Transverse colon (tissue), 4 donors: ENCODE results near the gene AFAP1L2.

ENCODE experiments used
- EP300 ChIP-seq: sonication (generic); formaldehyde crosslinking; IDR thresholded peaks from one replicate; pipeline ENCODE4 v1.6.1; 2017; ENCODE audit warnings: antibody characterized with exemption, low read depth
- POLR2A ChIP-seq: fragments of 450-650 bp; IDR thresholded peaks from one replicate; pipeline ENCODE4 v1.6.1; 2016; ENCODE audit warnings: antibody characterized with exemption, mild to moderate bottlenecking, moderate library complexity
- POLR2AphosphoS5 ChIP-seq, 3 donors: sonication (generic); formaldehyde crosslinking; IDR thresholded peaks; one replicate each; pipeline ENCODE4 v1.6.1; 2016; ENCODE audit warnings: antibody characterized with exemption in 3 of 3
- TF ChIP-seq, protein P1 (sequence below), 5 experiments: fragments of 200-600 bp in 3 of 5; fragments of 450-650 bp in 2 of 5; sonication (generic) in 3 of 5; IDR thresholded peaks; 1 replicate in 2 of 5; 2 replicates in 3 of 5; pipeline ENCODE4 v1.5.1; 2016 to 2017; ENCODE audit warnings: antibody characterized with exemption in 5 of 5, inconsistent platforms in 3 of 5, mild to moderate bottlenecking in 2 of 5, moderate library complexity in 1 of 5

- TF ChIP-seq, protein P1, sequence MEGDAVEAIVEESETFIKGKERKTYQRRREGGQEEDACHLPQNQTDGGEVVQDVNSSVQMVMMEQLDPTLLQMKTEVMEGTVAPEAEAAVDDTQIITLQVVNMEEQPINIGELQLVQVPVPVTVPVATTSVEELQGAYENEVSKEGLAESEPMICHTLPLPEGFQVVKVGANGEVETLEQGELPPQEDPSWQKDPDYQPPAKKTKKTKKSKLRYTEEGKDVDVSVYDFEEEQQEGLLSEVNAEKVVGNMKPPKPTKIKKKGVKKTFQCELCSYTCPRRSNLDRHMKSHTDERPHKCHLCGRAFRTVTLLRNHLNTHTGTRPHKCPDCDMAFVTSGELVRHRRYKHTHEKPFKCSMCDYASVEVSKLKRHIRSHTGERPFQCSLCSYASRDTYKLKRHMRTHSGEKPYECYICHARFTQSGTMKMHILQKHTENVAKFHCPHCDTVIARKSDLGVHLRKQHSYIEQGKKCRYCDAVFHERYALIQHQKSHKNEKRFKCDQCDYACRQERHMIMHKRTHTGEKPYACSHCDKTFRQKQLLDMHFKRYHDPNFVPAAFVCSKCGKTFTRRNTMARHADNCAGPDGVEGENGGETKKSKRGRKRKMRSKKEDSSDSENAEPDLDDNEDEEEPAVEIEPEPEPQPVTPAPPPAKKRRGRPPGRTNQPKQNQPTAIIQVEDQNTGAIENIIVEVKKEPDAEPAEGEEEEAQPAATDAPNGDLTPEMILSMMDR (IDR thresholded peaks at IDR 0.05), result no peak
- TF ChIP-seq POLR2A (no peak), EP300 (no peak), POLR2AphosphoS5 (IDR thresholded peaks at IDR 0.05) (no peak)
These were observed 36.8 kb upstream of the AFAP1L2 start for GRCh38 chr10:114441107-114441506.
